ENCODE data around the gene EPYC.

Gene EPYC

GRCh38 chr12:90958347-90958746 lies 46.4 kb downstream of the EPYC start:
- H3K4me3 ChIP-seq (ENCODE audit: low read depth, low read length) = no peak overlapping the region
- no peak overlapping the region for H3K9ac ChIP-seq (ENCODE audit: low read depth, low read length)
- no peak overlapping the region for H3K27ac ChIP-seq (ENCODE audit: low read depth, low read length)
- no peaks in the 10 kb centered on the region for H3K4me1 ChIP-seq (ENCODE audit: control insufficient read depth, insufficient read depth, low read length)
- H3K9me3 ChIP-seq (ENCODE audit: control insufficient read depth, insufficient read depth, low read length) = no peaks in the 10 kb centered on the region
- H3K36me3 ChIP-seq (ENCODE audit: control insufficient read depth, insufficient read depth, low read length) = no peaks in the 10 kb centered on the region
- no peaks in the 10 kb centered on the region for H3K27me3 ChIP-seq (ENCODE audit: control insufficient read depth, insufficient read depth, low read length)

- Histone ChIP-seq H3K27ac (ENCODE audit: low read depth, low read length) (no peak within 1 kb of the TSS), H3K9ac (ENCODE audit: low read depth, low read length) (no peak within 1 kb of the TSS), H3K36me3 (ENCODE audit: control insufficient read depth, insufficient read depth, low read length) (no peaks in the 10 kb centered on the region), H3K9me3 (ENCODE audit: control insufficient read depth, insufficient read depth, low read length) (no peaks in the 10 kb centered on the region), H3K4me3 (ENCODE audit: low read depth, low read length) (no peak within 1 kb of the TSS), H3K4me1 (ENCODE audit: control insufficient read depth, insufficient read depth, low read length) (no peaks in the 10 kb centered on the region), H3K27me3 (ENCODE audit: control insufficient read depth, insufficient read depth, low read length) (no peaks in the 10 kb centered on the region)
These were observed 49.9 kb downstream of the EPYC start, which contains the start of gene CCER1 for GRCh38 chr12:90954921-90955320. Gene CCER1, minus strand, starts transcription at chr12:90955176. Its CDS starts 434 bp downstream, at chr12:90954742.

GRCh38 chr12:90954428-90954827 lies 50.3 kb downstream of the EPYC start:
- Histone ChIP-seq H3K36me3 (ENCODE audit: control insufficient read depth, insufficient read depth, low read length) (no peaks in the 10 kb centered on the region), H3K9ac (ENCODE audit: low read depth, low read length) (no peak overlapping the region), H3K9me3 (ENCODE audit: control insufficient read depth, insufficient read depth, low read length) (no peaks in the 10 kb centered on the region), H3K27ac (ENCODE audit: low read depth, low read length) (no peak overlapping the region), H3K27me3 (ENCODE audit: control insufficient read depth, insufficient read depth, low read length) (no peaks in the 10 kb centered on the region), H3K4me1 (ENCODE audit: control insufficient read depth, insufficient read depth, low read length) (no peaks in the 10 kb centered on the region), H3K4me3 (ENCODE audit: low read depth, low read length) (no peak overlapping the region)

- no peaks in the 10 kb centered on the region for H3K4me1 ChIP-seq (ENCODE audit: control insufficient read depth, insufficient read depth, low read length)
- no peaks in the 10 kb centered on the region for H3K9me3 ChIP-seq (ENCODE audit: control insufficient read depth, insufficient read depth, low read length)
- H3K36me3 ChIP-seq (ENCODE audit: control insufficient read depth, insufficient read depth, low read length) = no peaks in the 10 kb centered on the region
- H3K9ac ChIP-seq (ENCODE audit: low read depth, low read length) = no peak overlapping the region
- no peak overlapping the region for H3K27ac ChIP-seq (ENCODE audit: low read depth, low read length)
- H3K27me3 ChIP-seq (ENCODE audit: control insufficient read depth, insufficient read depth, low read length) = no peaks in the 10 kb centered on the region
- no peak overlapping the region for H3K4me3 ChIP-seq (ENCODE audit: low read depth, low read length)
These were observed 50.8 kb downstream of the EPYC start for GRCh38 chr12:90953956-90954421.

- Histone ChIP-seq H3K9ac (ENCODE audit: low read depth, low read length) (no peak overlapping the region), H3K4me3 (ENCODE audit: low read depth, low read length) (no peak overlapping the region), H3K36me3 (ENCODE audit: control insufficient read depth, insufficient read depth, low read length) (no peaks in the 10 kb centered on the region)
These were observed 53.2 kb downstream of the EPYC start for GRCh38 chr12:90951432-90952105.

GRCh38 chr12:90947869-90948268 lies 56.9 kb downstream of the EPYC start:
- no peak overlapping the region for H3K9ac ChIP-seq (ENCODE audit: low read depth, low read length)
- no peaks in the 10 kb centered on the region for H3K27me3 ChIP-seq (ENCODE audit: control insufficient read depth, insufficient read depth, low read length)
- no peaks in the 10 kb centered on the region for H3K9me3 ChIP-seq (ENCODE audit: control insufficient read depth, insufficient read depth, low read length)
- H3K36me3 ChIP-seq (ENCODE audit: control insufficient read depth, insufficient read depth, low read length) = no peaks in the 10 kb centered on the region
- H3K27ac ChIP-seq (ENCODE audit: low read depth, low read length) = no peak overlapping the region
- H3K4me3 ChIP-seq (ENCODE audit: low read depth, low read length) = no peak overlapping the region
- H3K4me1 ChIP-seq (ENCODE audit: control insufficient read depth, insufficient read depth, low read length) = no peaks in the 10 kb centered on the region

More at GRCh38 chr12:90951432-90952105, 53.2 kb downstream of the EPYC start:
- Histone ChIP-seq H3K27ac (ENCODE audit: low read depth, low read length) (no peak overlapping the region), H3K27me3 (ENCODE audit: control insufficient read depth, insufficient read depth, low read length) (no peaks in the 10 kb centered on the region), H3K9me3 (ENCODE audit: control insufficient read depth, insufficient read depth, low read length) (no peaks in the 10 kb centered on the region), H3K4me1 (ENCODE audit: control insufficient read depth, insufficient read depth, low read length) (no peaks in the 10 kb centered on the region)

- Histone ChIP-seq H3K27me3 (ENCODE audit: control insufficient read depth, insufficient read depth, low read length) (no peaks in the 10 kb centered on the region), H3K9ac (ENCODE audit: low read depth, low read length) (no peak overlapping the region), H3K27ac (ENCODE audit: low read depth, low read length) (no peak overlapping the region), H3K4me3 (ENCODE audit: low read depth, low read length) (no peak overlapping the region), H3K9me3 (ENCODE audit: control insufficient read depth, insufficient read depth, low read length) (no peaks in the 10 kb centered on the region), H3K4me1 (ENCODE audit: control insufficient read depth, insufficient read depth, low read length) (no peaks in the 10 kb centered on the region), H3K36me3 (ENCODE audit: control insufficient read depth, insufficient read depth, low read length) (no peaks in the 10 kb centered on the region)
These were observed 59.6 kb downstream of the EPYC start for GRCh38 chr12:90945070-90945649.

GRCh38 chr12:90943255-90943654 lies 61.5 kb downstream of the EPYC start:
- H3K4me1 ChIP-seq (ENCODE audit: control insufficient read depth, insufficient read depth, low read length) = no peaks in the 10 kb centered on the region
- H3K36me3 ChIP-seq (ENCODE audit: control insufficient read depth, insufficient read depth, low read length) = no peaks in the 10 kb centered on the region
- no peak overlapping the region for H3K27ac ChIP-seq (ENCODE audit: low read depth, low read length)
- H3K4me3 ChIP-seq (ENCODE audit: low read depth, low read length) = no peak overlapping the region
- H3K27me3 ChIP-seq (ENCODE audit: control insufficient read depth, insufficient read depth, low read length) = no peaks in the 10 kb centered on the region
- no peak overlapping the region for H3K9ac ChIP-seq (ENCODE audit: low read depth, low read length)
- H3K9me3 ChIP-seq (ENCODE audit: control insufficient read depth, insufficient read depth, low read length) = no peaks in the 10 kb centered on the region

- Histone ChIP-seq H3K9ac (ENCODE audit: low read depth, low read length) (no peak overlapping the region), H3K27me3 (ENCODE audit: control insufficient read depth, insufficient read depth, low read length) (no peaks in the 10 kb centered on the region), H3K4me1 (ENCODE audit: control insufficient read depth, insufficient read depth, low read length) (no peaks in the 10 kb centered on the region), H3K9me3 (ENCODE audit: control insufficient read depth, insufficient read depth, low read length) (no peaks in the 10 kb centered on the region), H3K4me3 (ENCODE audit: low read depth, low read length) (no peak overlapping the region), H3K36me3 (ENCODE audit: control insufficient read depth, insufficient read depth, low read length) (no peaks in the 10 kb centered on the region), H3K27ac (ENCODE audit: low read depth, low read length) (no peak overlapping the region)
These were observed 63.8 kb downstream of the EPYC start for GRCh38 chr12:90940872-90941499.

GRCh38 chr12:90939382-90939781 lies 65.4 kb downstream of the EPYC start:
- Histone ChIP-seq H3K36me3 (ENCODE audit: control insufficient read depth, insufficient read depth, low read length) (no peaks in the 10 kb centered on the region), H3K9me3 (ENCODE audit: control insufficient read depth, insufficient read depth, low read length) (no peaks in the 10 kb centered on the region), H3K27me3 (ENCODE audit: control insufficient read depth, insufficient read depth, low read length) (no peaks in the 10 kb centered on the region), H3K4me3 (ENCODE audit: low read depth, low read length) (no peak overlapping the region), H3K4me1 (ENCODE audit: control insufficient read depth, insufficient read depth, low read length) (no peaks in the 10 kb centered on the region), H3K9ac (ENCODE audit: low read depth, low read length) (no peak overlapping the region), H3K27ac (ENCODE audit: low read depth, low read length) (no peak overlapping the region)

- H3K4me1 ChIP-seq (ENCODE audit: control insufficient read depth, insufficient read depth, low read length) = no peaks in the 10 kb centered on the region
- no peak overlapping the region for H3K4me3 ChIP-seq (ENCODE audit: low read depth, low read length)
- H3K27ac ChIP-seq (ENCODE audit: low read depth, low read length) = no peak overlapping the region
- H3K36me3 ChIP-seq (ENCODE audit: control insufficient read depth, insufficient read depth, low read length) = no peaks in the 10 kb centered on the region
- H3K9ac ChIP-seq (ENCODE audit: low read depth, low read length) = no peak overlapping the region
- no peaks in the 10 kb centered on the region for H3K27me3 ChIP-seq (ENCODE audit: control insufficient read depth, insufficient read depth, low read length)
- no peaks in the 10 kb centered on the region for H3K9me3 ChIP-seq (ENCODE audit: control insufficient read depth, insufficient read depth, low read length)
These were observed 66.3 kb downstream of the EPYC start for GRCh38 chr12:90938451-90938850.

Measured in HUES48 (cell line).